Right lobe of liver (tissue), 6 donors: ENCODE measurements around the gene APOL5. TPM values are rescaled to one million over a fixed set of nuclear protein-coding genes. Genes with fewer than 3 reads are reported as not detected.
A peak's percentile ranks its signal among the peaks of the same experiment; 100 is the strongest.

Source experiments
- ATAC-seq, 4 donors: fragments of 200-7000 bp; cut with Tn5 transposase; one replicate each; pipeline ENCODE4 v1.9.1; 2020; ENCODE audit warnings: mild to moderate bottlenecking in 4 of 4, moderate library complexity in 4 of 4
- DNase-seq, 3 donors: peaks; one replicate each; pipeline ENCODE4 v3.0.0-alpha.2; 2020
- H3K27ac ChIP-seq, 3 donors: fragments of 200-600 bp; one replicate each; pipeline ENCODE4 v1.8.0; 2022
- H3K27me3 ChIP-seq, 2 donors: fragments of 200-600 bp; one replicate each; pipeline ENCODE4 v1.8.0; 2022
- H3K36me3 ChIP-seq, 4 donors: fragments of 200-600 bp; sonication (generic) in 1 of 4; one replicate each; pipeline versions ENCODE4 v1.5.1 to v1.8.0; 2017 to 2022; ENCODE audit warnings: control low read depth in 1 of 4
- H3K4me1 ChIP-seq, 4 donors: fragments of 200-600 bp; sonication (generic) in 1 of 4; one replicate each; pipeline versions ENCODE4 v1.5.1 to v1.8.0; 2017 to 2022; ENCODE audit warnings: control low read depth in 1 of 4
- H3K4me3 ChIP-seq, 3 donors: fragments of 200-600 bp; one replicate each; pipeline ENCODE4 v1.8.0; 2022
- H3K9me3 ChIP-seq, 4 donors: fragments of 200-600 bp; sonication (generic) in 1 of 4; one replicate each; pipeline versions ENCODE4 v1.5.1 to v1.8.0; 2017 to 2022; ENCODE audit warnings: control low read depth in 1 of 4
- POLR2A ChIP-seq: fragments of 450-650 bp; IDR thresholded peaks from one replicate; pipeline ENCODE4 v1.6.1; 2017; ENCODE audit warnings: antibody characterized with exemption, mild to moderate bottlenecking
- WGBS: methylation state at CpG from one replicate; pipeline ENCODE4 v1.1.6; 2018; ENCODE audit warnings: low coverage, low lambda C conversion rate; ENCODE audit not compliant: insufficient coverage; ENCODE audit errors: missing lambda C conversion rate; 5-methylcytosine and 5-hydroxymethylcytosine counted together
- intact Hi-C, 2 donors: fragments of 100-400 bp; cut with DNase I; formaldehyde crosslinking; loops; one replicate each; pipeline versions ENCODE4 v1.11.2 to v1.14.1; 2022
- total RNA-seq, 6 experiments: library from RNA; depleted of rRNA in 2 of 6; stranded (reverse); fragments of >200 nt in 2 of 6; fragmentation: NEBNext Ultra II Directional in 3 of 6; extraction: Animal tissue kit (Norgen Biotek cat#: 25700) in 3 of 6; gene quantifications; one replicate each; pipeline versions ENCODE4 v1.1.0 to v1.2.4, GENCODE V29; 2016 to 2023
- TF ChIP-seq, protein P1 (sequence below), 4 donors: fragments of 200-600 bp in 3 of 4; fragments of 450-650 bp in 1 of 4; IDR thresholded peaks; one replicate each; pipeline versions ENCODE4 v1.5.1 to v1.8.0; 2016 to 2022; ENCODE audit warnings: antibody characterized with exemption in 4 of 4, mild to moderate bottlenecking in 2 of 4
- donor health status: DM: no; HTN: yes; CAD: no.
- donor health status: DM: no; HTN: no; CAD: no.
- donor health status: DM: no; HTN: no; CAD: no.
- donor health status: DM: no; HTN: yes; CAD: no.
- donor health status: DM: no; HTN: yes; CAD: no.

The APOL5 gene
- total RNA-seq, 6 experiments from 2014 or later, result 0.51 TPM; not detected in 5

DNA sequence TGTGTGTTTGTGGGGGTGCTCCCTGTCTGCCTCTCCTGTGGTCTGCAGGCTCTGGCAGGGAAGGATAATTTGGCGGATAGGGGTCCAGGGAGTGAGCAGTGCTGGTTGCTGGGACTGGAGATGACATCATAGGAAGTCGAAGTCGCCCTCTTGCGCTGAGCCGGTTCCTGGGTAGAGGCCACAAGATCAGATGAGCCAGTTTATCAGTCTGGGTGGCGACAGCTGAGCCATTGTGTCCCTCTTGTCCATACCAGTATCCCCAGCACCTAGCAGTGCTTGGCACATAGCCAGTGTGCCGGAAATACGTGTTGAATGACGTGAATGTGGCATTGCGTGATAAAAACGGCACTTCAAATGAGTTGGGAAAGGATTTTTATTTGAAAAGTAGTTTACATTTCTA, 9.8 kb downstream of the APOL5 start:
- Histone ChIP-seq H3K4me1 (no peaks in the 10 kb centered on the region), H3K27ac (no peak overlapping the region), H3K9me3 (no peaks in the 10 kb centered on the region), H3K4me3 (no peak overlapping the region), H3K27me3 (no peaks in the 10 kb centered on the region), H3K36me3 (no peaks in the 10 kb centered on the region)
- TF ChIP-seq POLR2A, result no peak
- TF ChIP-seq, protein P1, sequence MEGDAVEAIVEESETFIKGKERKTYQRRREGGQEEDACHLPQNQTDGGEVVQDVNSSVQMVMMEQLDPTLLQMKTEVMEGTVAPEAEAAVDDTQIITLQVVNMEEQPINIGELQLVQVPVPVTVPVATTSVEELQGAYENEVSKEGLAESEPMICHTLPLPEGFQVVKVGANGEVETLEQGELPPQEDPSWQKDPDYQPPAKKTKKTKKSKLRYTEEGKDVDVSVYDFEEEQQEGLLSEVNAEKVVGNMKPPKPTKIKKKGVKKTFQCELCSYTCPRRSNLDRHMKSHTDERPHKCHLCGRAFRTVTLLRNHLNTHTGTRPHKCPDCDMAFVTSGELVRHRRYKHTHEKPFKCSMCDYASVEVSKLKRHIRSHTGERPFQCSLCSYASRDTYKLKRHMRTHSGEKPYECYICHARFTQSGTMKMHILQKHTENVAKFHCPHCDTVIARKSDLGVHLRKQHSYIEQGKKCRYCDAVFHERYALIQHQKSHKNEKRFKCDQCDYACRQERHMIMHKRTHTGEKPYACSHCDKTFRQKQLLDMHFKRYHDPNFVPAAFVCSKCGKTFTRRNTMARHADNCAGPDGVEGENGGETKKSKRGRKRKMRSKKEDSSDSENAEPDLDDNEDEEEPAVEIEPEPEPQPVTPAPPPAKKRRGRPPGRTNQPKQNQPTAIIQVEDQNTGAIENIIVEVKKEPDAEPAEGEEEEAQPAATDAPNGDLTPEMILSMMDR (IDR thresholded peaks at IDR 0.05), result no peak
- intact Hi-C loops, result no loop called here
- no peak for DNase-seq
- WGBS, result 80% methylated on average over 11 of the region's 11 CpGs
- no peak for ATAC-seq

DNA sequence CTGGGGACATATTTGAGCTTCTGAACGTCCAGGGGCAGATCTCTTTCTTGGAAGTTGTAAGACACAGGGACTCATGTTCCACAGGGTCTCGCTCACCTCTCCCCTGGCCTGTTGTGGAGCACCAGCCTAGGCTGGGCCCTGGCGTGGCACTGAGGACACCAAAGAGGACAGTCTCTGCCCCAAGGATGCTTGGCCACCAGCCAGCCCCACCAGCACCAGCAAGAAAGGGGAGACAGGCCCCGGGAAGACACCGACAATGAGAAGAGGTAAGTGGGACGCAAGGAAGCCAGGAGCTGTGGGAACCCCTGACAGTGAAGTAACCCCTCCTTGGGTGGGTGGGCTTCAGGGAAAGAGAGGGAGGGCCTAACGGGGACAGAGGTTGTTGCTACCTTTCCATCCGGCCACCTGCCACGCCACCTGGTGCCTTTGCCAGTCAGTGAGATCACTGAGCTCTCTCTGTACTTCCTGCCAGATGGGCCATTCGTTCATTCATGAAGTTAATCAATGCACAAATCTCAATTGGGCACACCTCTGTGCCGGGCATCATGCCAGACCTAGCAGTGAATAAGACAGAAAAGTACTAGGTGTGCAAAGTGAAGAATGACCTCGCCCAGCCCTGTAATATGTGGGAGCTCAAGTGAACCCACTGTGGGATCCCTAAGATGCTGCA, 11.1 kb downstream of the APOL5 start:
- H3K27ac ChIP-seq, result no peak overlapping the region
- H3K27me3 ChIP-seq, result no peaks in the 10 kb centered on the region
- DNase-seq, result peak; percentile 57 to 72 (median 63)
- WGBS, result 57% methylated on average over 7 of the region's 12 CpGs
- TF ChIP-seq POLR2A, result no peak
- TF ChIP-seq, protein P1 (IDR thresholded peaks at IDR 0.05), result peak in 2 of 4 donors; percentile 10 to 23
- peaks cover 0 to 6% (median 0%) of the 10 kb centered on the region in 4 donors for H3K4me1 ChIP-seq
- no peak overlapping the region for H3K4me3 ChIP-seq
- no peaks in the 10 kb centered on the region for H3K9me3 ChIP-seq
- ATAC-seq, result peak; percentile 44 to 91 (median 57)
- no peaks in the 10 kb centered on the region for H3K36me3 ChIP-seq
- intact Hi-C loops, result no loop called here

DNA sequence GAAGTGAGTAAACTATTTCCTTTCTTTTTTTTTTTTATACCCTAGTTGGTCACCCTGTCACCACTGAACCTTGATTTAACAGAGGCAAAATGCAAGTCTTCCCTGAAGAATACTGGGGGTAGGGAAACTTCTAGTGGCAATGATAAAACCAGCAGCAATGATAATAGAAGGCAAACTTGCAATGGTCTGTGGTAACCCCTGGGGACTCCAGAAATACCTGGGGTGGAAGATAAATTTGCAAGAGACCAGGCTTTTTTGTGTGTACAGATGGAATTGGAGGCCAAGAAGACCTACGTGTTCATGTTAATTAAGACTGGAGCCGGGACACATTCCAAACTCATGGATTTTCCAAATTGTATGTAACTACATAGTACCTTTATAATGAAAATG, 11.6 kb downstream of the APOL5 start:
- no peak for DNase-seq
- ATAC-seq, result no peak
- H3K27ac ChIP-seq, result no peak overlapping the region
- WGBS, result 100% methylated on average over 1 of the region's 2 CpGs
- H3K4me3 ChIP-seq, result no peak overlapping the region
- intact Hi-C loops, result no loop called here
- no peaks in the 10 kb centered on the region for H3K9me3 ChIP-seq
- TF ChIP-seq, protein P1 (IDR thresholded peaks at IDR 0.05), result no peak
- TF ChIP-seq POLR2A, result no peak
- peaks cover 0 to 11% (median 2%) of the 10 kb centered on the region in 4 donors for H3K4me1 ChIP-seq
- H3K36me3 ChIP-seq, result no peaks in the 10 kb centered on the region
- no peaks in the 10 kb centered on the region for H3K27me3 ChIP-seq

DNA sequence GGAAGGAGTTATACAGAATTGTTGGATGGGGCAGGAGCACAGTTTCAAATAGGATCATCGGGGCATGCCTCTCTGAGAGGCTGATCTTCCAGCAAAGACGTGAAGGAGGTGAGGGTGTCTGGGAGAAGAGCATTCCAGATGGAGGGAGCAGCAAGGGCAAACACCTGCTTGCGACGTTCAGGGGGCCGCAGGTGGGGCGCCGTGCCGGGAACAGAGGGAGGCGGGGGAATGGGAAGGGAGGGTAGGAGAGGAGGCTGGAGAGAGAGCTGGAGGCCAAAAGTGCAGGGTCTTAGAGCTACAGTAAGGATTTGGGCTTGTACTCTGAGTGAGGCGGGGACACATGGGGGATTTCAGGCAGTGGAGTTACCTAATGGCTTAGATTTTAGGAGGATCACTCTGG, 13.6 kb downstream of the APOL5 start:
- ATAC-seq (no peak), DNase-seq (no peak)
- H3K27ac ChIP-seq, result no peak overlapping the region
- TF ChIP-seq POLR2A, result no peak
- H3K36me3 ChIP-seq, result no peaks in the 10 kb centered on the region
- H3K4me3 ChIP-seq, result no peak overlapping the region
- 77% methylated on average over 7 of the region's 10 CpGs for WGBS
- intact Hi-C loops, result loop anchor here (10.0 kb wide), 1 partner anchor 97 kb away; no protein-coding TSS in a partner anchor
- peaks cover 0 to 14% (median 3%) of the 10 kb centered on the region in 4 donors for H3K4me1 ChIP-seq
- no peaks in the 10 kb centered on the region for H3K9me3 ChIP-seq
- no peaks in the 10 kb centered on the region for H3K27me3 ChIP-seq

DNA sequence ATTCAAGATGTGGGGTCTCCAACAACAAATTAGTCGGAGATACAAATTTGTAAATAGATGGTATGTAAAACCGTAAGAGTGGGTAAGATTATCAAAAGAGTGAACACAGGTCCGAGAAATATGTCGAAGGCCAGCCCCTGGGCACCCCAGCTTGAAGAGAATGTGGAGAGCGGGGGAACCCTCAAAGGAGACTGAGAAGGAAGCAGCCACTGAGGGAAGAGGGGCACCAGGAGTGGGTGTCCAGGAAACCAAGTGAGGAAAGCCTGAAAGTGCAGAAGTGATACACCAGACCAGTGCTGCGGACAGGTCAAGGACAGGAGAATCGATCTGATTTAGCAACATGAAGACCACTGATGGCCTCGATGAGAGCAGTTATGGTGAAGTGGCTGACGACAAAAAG, 14.4 kb downstream of the APOL5 start:
- Histone ChIP-seq H3K27me3 (no peaks in the 10 kb centered on the region), H3K4me3 (no peak overlapping the region), H3K4me1 (peaks cover 0 to 14% (median 3%) of the 10 kb centered on the region in 4 donors), H3K9me3 (no peaks in the 10 kb centered on the region), H3K36me3 (no peaks in the 10 kb centered on the region), H3K27ac (no peak overlapping the region)
- ATAC-seq, result no peak
- intact Hi-C loops, result loop anchor here (10.0 kb wide), 1 partner anchor 97 kb away; no protein-coding TSS in a partner anchor
- DNase-seq, result no peak
- no peak for TF ChIP-seq POLR2A
- WGBS, result 87% methylated on average over 7 of the region's 9 CpGs
